ENCODE results near the gene PCDHB7. TPM values are rescaled to one million over a fixed set of nuclear protein-coding genes. Genes with fewer than 3 reads are reported as not detected.

Gene PCDHB7
- 0.39 and 1.0 TPM in 2 replicates for total RNA-seq (2014; rRNA removed; shearing (Covaris generic))
- 0.33 and 0.48 TPM in 2 replicates for polyA plus RNA-seq (2016; fragmentation: Nextera tagmentation; extraction: Ambion mirVana)
- long read RNA-seq: 0 reads

- Histone ChIP-seq H4K20me1 (replicated peaks; ENCODE audit: insufficient read depth) (no peaks in the 10 kb centered on the region), H2AFZ (no peak within 1 kb of the TSS), H3K4me3 (no peak within 1 kb of the TSS), H3F3A (replicated peaks; ENCODE audit: low read depth) (no peaks in the 10 kb centered on the region), H3K4me2 (no peak within 1 kb of the TSS), H3K27ac (ENCODE audit: low read depth) (no peak within 1 kb of the TSS), H3K4me1 (ENCODE audit: insufficient read depth) (no peaks in the 10 kb centered on the region), H3K36me3 (ENCODE audit: insufficient read depth) (no peaks in the 10 kb centered on the region), H3K79me2 (replicated peaks; ENCODE audit: insufficient read depth) (no peaks in the 10 kb centered on the region), H3K27me3 (ENCODE audit: insufficient read depth) (no peaks in the 10 kb centered on the region), H3K9me2 (ENCODE audit: insufficient read depth) (no peaks in the 10 kb centered on the region)
- Mint-ChIP-seq H3K27me3 (ENCODE audit: insufficient read depth, low read depth, poor library complexity) (peaks cover 3% of the 10 kb centered on the region), H3K36me3 (ENCODE audit: low read depth) (peaks cover 8% of the 10 kb centered on the region), H3K27ac (no peak within 1 kb of the TSS), H3K4me1 (no peaks in the 10 kb centered on the region; the same call in 2 of the 3 replicates), H3K9me3 (peaks cover 19% of the 10 kb centered on the region), H3K4me3 (no peak within 1 kb of the TSS)
- TF ChIP-seq ETS1 (IDR thresholded peaks at IDR 0.05) (no peak), EZH2 (IDR thresholded peaks at IDR 0.05; ENCODE audit: low read depth, unreplicated experiment) (no peak), CTCF (conservative IDR thresholded peaks at IDR 0.05; ENCODE audit: low read depth in 2 of 2) (peak; percentile 77 to 98), JUNB (IDR thresholded peaks at IDR 0.05; ENCODE audit: unreplicated experiment) (no peak), ZNF462 (CRISPR knock-in tag; IDR thresholded peaks at IDR 0.05) (no peak), ZNF114 (CRISPR knock-in tag; IDR thresholded peaks at IDR 0.05) (no peak)
- ATAC-seq: no peak
- peak; percentile 85 for DNase-seq (ENCODE audit: low spot score)
Observed at GRCh38 chr5:141172381-141173204, at the start of gene PCDHB7. TSS of gene PCDHB7 (plus strand) at chr5:141172644. CDS start at chr5:141172836, 192 bp downstream.
